SK-N-SH treated with all-trans-retinoic acid at 6 μM for 48 hours (cell line): ENCODE results near the gene RIMBP2.

Experiments used
- ATAC-seq: fragments of 200-7000 bp; cut with Tn5 transposase; 3 replicates; pipeline ENCODE4 v1.9.1; 2020; ENCODE audit warnings: mild to moderate bottlenecking, moderate library complexity
- ARNTL ChIP-seq: fragments of 450-650 bp; formaldehyde crosslinking; IDR thresholded peaks from 2 replicates; pipeline ENCODE4 v1.5.0; 2020; ENCODE audit warnings: low read depth, mild to moderate bottlenecking, moderate library complexity, borderline replicate concordance
- BACH2 ChIP-seq: fragments of 250-450 bp; sonication (Bioruptor Pico); IDR thresholded peaks from 2 replicates; pipeline ENCODE4 v1.9.0; 2021; ENCODE audit warnings: mild to moderate bottlenecking, borderline replicate concordance
- CREB5 ChIP-seq: fragments of 250-450 bp; sonication (Bioruptor Pico); IDR thresholded peaks from 2 replicates; pipeline ENCODE4 v1.5.1; 2020; ENCODE audit warnings: low read depth, mild to moderate bottlenecking, moderate library complexity
- CSDC2 ChIP-seq: fragments of 250-450 bp; sonication (Bioruptor Pico); IDR thresholded peaks from 2 replicates; pipeline ENCODE4 v1.5.0; 2020; ENCODE audit warnings: mild to moderate bottlenecking, moderate library complexity
- CSRNP3 ChIP-seq: fragments of 250-450 bp; sonication (Bioruptor Pico); IDR thresholded peaks from 2 replicates; pipeline ENCODE4 v1.5.1; 2021; ENCODE audit warnings: mild to moderate bottlenecking, moderate library complexity
- ESRRG ChIP-seq: fragments of 250-450 bp; sonication (Bioruptor Pico); IDR thresholded peaks from 2 replicates; pipeline ENCODE4 v1.6.1; 2021; ENCODE audit warnings: mild to moderate bottlenecking
- GLIS3 ChIP-seq: fragments of 250-450 bp; sonication (Bioruptor Pico); IDR thresholded peaks from 2 replicates; pipeline ENCODE4 v1.5.0; 2020; ENCODE audit warnings: mild to moderate bottlenecking, moderate library complexity
- ISL1 ChIP-seq: fragments of 250-450 bp; sonication (Bioruptor Pico); IDR thresholded peaks from 2 replicates; pipeline ENCODE4 v2.1.2; 2022; ENCODE audit warnings: mild to moderate bottlenecking, moderate library complexity
- OSR1 ChIP-seq: fragments of 250-450 bp; sonication (Bioruptor Pico); IDR thresholded peaks from 2 replicates; pipeline ENCODE4 v1.8.0; 2022; ENCODE audit warnings: moderate library complexity, mild to moderate bottlenecking, inconsistent platforms
- PATZ1 ChIP-seq: fragments of 250-450 bp; sonication (Bioruptor Pico); IDR thresholded peaks from 2 replicates; pipeline ENCODE4 v1.8.0; 2020; ENCODE audit warnings: mild to moderate bottlenecking, moderate library complexity, borderline replicate concordance
- POU6F1 ChIP-seq: fragments of 250-450 bp; sonication (Bioruptor Pico); IDR thresholded peaks from 2 replicates; pipeline ENCODE4 v1.8.0; 2021; ENCODE audit warnings: low read depth, mild to moderate bottlenecking, moderate library complexity, borderline replicate concordance
- PPARA ChIP-seq: fragments of 250-450 bp; sonication (Bioruptor Pico); IDR thresholded peaks from 2 replicates; pipeline ENCODE4 v1.5.0; 2020; ENCODE audit warnings: mild to moderate bottlenecking, borderline replicate concordance
- RARB ChIP-seq: fragments of 250-450 bp; sonication (Bioruptor Pico); IDR thresholded peaks from 2 replicates; pipeline ENCODE4 v1.8.0; 2021; ENCODE audit warnings: mild to moderate bottlenecking, moderate library complexity
- SNAI2 ChIP-seq: fragments of 250-450 bp; sonication (Bioruptor Pico); IDR thresholded peaks from 2 replicates; pipeline ENCODE4 v1.5.0; 2020; ENCODE audit warnings: mild to moderate bottlenecking, moderate library complexity
- TCF4 ChIP-seq: fragments of 250-450 bp; sonication (Bioruptor Pico); IDR thresholded peaks from 2 replicates; pipeline ENCODE4 v1.8.0; 2021; ENCODE audit warnings: mild to moderate bottlenecking, moderate library complexity, borderline replicate concordance
- TOX ChIP-seq: fragments of 250-450 bp; sonication (Bioruptor Pico); IDR thresholded peaks from 2 replicates; pipeline ENCODE4 v1.8.0; 2021; ENCODE audit warnings: mild to moderate bottlenecking, moderate library complexity, borderline replicate concordance
- TSHZ2 ChIP-seq: fragments of 250-450 bp; sonication (Bioruptor Pico); IDR thresholded peaks from 2 replicates; pipeline ENCODE4 v1.5.0; 2020; ENCODE audit warnings: mild to moderate bottlenecking, moderate library complexity
- ZC3H10 ChIP-seq: fragments of 250-450 bp; sonication (Bioruptor Pico); IDR thresholded peaks from 2 replicates; pipeline ENCODE4 v1.5.1; 2021; ENCODE audit warnings: mild to moderate bottlenecking, moderate library complexity
- ZFP30 ChIP-seq: fragments of 450-650 bp; formaldehyde crosslinking; IDR thresholded peaks from 2 replicates; pipeline ENCODE4 v1.5.0; 2022; ENCODE audit warnings: mild to moderate bottlenecking, moderate library complexity
- ZNF565 ChIP-seq: fragments of 450-650 bp; formaldehyde crosslinking; conservative IDR thresholded peaks from 2 replicates; pipeline ENCODE4 v1.5.0; 2020; ENCODE audit warnings: low read depth, mild to moderate bottlenecking, moderate library complexity
- ZNF70 ChIP-seq: fragments of 450-650 bp; formaldehyde crosslinking; IDR thresholded peaks from 2 replicates; pipeline ENCODE4 v1.5.0; 2020; ENCODE audit warnings: mild to moderate bottlenecking, moderate library complexity
- ZNF8 ChIP-seq: fragments of 450-650 bp; formaldehyde crosslinking; IDR thresholded peaks from 2 replicates; pipeline ENCODE4 v1.5.0; 2020; ENCODE audit warnings: mild to moderate bottlenecking, moderate library complexity

Gene RIMBP2

GRCh38 chr12:130667421-130667960 is 48.6 kb downstream of the RIMBP2 start:
- TF ChIP-seq ZFP30 (CRISPR knock-in tag) = no peak
- no peak for TF ChIP-seq POU6F1 (CRISPR knock-in tag)
- TF ChIP-seq PPARA (CRISPR knock-in tag) = no peak
- TF ChIP-seq ISL1 (CRISPR knock-in tag) = no peak
- no peak for TF ChIP-seq GLIS3 (CRISPR knock-in tag)
- no peak for TF ChIP-seq ESRRG (CRISPR knock-in tag)
- no peak for TF ChIP-seq CREB5 (CRISPR knock-in tag)
- no peak for TF ChIP-seq ZNF70 (CRISPR knock-in tag)
- TF ChIP-seq TOX = no peak
- no peak for TF ChIP-seq SNAI2 (CRISPR knock-in tag)
- no peak for TF ChIP-seq ZNF8
- TF ChIP-seq ZNF565 (CRISPR knock-in tag) = no peak
- TF ChIP-seq ARNTL = no peak
- no peak for TF ChIP-seq RARB (CRISPR knock-in tag)
- TF ChIP-seq PATZ1 = no peak
- no peak for TF ChIP-seq ZC3H10 (CRISPR knock-in tag)
- no peak for TF ChIP-seq CSDC2
- TF ChIP-seq TSHZ2 (CRISPR knock-in tag) = no peak
- TF ChIP-seq BACH2 (CRISPR knock-in tag) = no peak
- TF ChIP-seq OSR1 (CRISPR knock-in tag) = no peak
- ATAC-seq = no peak

- TF ChIP-seq ZNF70 (CRISPR knock-in tag) (no peak), CSDC2 (no peak), CSRNP3 (CRISPR knock-in tag) (no peak), TCF4 (CRISPR knock-in tag) (no peak), BACH2 (CRISPR knock-in tag) (no peak), PATZ1 (no peak), GLIS3 (CRISPR knock-in tag) (no peak), SNAI2 (CRISPR knock-in tag) (no peak), ZNF565 (CRISPR knock-in tag) (no peak)
- TF ChIP-seq, all 23 proteins: peak for 0
- ATAC-seq = no peak
Observed at GRCh38 chr12:130666645-130667044, 49.5 kb downstream of the RIMBP2 start.
